RWPE1 (cell line): ENCODE data around the gene PNMA8B.

ENCODE experiments used
- CTCF ChIA-PET: fragments of 350-600 bp; sonication (Branson Sonifier 250); formaldehyde crosslinking; extraction: SDS; loops from one replicate; lab custom pipeline; 2021; lab: Yijun Ruan, JAX
- POLR2A ChIA-PET: fragments of 400-600 bp; formaldehyde crosslinking; extraction: SDS; loops from one replicate; lab custom pipeline; 2020; ENCODE audit warnings: antibody characterized with exemption; ENCODE audit not compliant: low non-redundant PET; lab: Yijun Ruan, JAX
- DNase-seq: peaks from one replicate; pipeline ENCODE4 v3.0.0; 2012; ENCODE audit warnings: low spot score
- H3K27ac ChIP-seq: fragments of 450-650 bp; 2 replicates; pipeline ENCODE4 v1.5.1; 2017
- TF ChIP-seq, protein P1 (sequence below): fragments of 450-650 bp; conservative IDR thresholded peaks from 2 replicates; pipeline ENCODE4 v1.5.1; 2017; ENCODE audit warnings: low read depth, mild to moderate bottlenecking

The PNMA8B gene

DNA sequence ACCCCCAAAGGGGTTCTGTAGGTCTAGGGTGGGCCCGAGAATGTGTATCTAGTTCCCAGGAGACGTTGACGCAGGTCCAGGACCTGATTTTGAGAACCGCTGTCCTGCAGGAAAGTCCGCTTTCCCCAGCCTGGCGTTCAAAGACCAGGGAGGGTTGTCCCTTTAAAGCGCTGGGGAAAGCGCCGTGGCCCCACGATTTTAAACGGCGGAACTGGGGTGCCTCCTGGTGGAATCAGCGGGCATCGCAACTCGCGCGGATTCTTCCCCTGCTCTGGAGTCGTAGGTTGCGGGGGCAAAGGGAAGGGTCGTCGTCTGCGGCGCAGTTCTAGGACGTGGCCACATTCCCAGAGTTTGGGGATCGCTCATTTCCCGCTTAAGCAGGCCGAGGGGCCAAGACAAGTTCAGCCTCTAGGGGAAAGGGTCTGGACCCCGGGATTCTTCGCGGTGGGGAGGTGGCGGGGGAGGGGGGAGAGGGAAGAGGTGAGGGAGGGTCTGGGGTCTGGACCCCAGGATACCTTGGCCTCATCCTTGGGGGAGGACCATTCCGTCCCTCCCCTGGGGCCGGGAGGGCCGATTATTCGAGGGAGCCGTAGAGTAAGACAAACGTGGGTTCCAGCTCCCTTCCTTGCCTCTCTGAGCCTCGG is 7.7 kb downstream of the PNMA8B start:
- H3K27ac ChIP-seq = no peak overlapping the region
- ChIA-PET CTCF (interaction anchor here (0.5 to 2.7 kb wide), 14 partner anchors 13 to 559 kb away, joined by 3 to 38 read pairs (median 4); no protein-coding TSS in a partner anchor), POLR2A (no interaction called here)
- TF ChIP-seq, protein P1, sequence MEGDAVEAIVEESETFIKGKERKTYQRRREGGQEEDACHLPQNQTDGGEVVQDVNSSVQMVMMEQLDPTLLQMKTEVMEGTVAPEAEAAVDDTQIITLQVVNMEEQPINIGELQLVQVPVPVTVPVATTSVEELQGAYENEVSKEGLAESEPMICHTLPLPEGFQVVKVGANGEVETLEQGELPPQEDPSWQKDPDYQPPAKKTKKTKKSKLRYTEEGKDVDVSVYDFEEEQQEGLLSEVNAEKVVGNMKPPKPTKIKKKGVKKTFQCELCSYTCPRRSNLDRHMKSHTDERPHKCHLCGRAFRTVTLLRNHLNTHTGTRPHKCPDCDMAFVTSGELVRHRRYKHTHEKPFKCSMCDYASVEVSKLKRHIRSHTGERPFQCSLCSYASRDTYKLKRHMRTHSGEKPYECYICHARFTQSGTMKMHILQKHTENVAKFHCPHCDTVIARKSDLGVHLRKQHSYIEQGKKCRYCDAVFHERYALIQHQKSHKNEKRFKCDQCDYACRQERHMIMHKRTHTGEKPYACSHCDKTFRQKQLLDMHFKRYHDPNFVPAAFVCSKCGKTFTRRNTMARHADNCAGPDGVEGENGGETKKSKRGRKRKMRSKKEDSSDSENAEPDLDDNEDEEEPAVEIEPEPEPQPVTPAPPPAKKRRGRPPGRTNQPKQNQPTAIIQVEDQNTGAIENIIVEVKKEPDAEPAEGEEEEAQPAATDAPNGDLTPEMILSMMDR = peak; percentile 91
- peak; percentile 75 for DNase-seq

DNA sequence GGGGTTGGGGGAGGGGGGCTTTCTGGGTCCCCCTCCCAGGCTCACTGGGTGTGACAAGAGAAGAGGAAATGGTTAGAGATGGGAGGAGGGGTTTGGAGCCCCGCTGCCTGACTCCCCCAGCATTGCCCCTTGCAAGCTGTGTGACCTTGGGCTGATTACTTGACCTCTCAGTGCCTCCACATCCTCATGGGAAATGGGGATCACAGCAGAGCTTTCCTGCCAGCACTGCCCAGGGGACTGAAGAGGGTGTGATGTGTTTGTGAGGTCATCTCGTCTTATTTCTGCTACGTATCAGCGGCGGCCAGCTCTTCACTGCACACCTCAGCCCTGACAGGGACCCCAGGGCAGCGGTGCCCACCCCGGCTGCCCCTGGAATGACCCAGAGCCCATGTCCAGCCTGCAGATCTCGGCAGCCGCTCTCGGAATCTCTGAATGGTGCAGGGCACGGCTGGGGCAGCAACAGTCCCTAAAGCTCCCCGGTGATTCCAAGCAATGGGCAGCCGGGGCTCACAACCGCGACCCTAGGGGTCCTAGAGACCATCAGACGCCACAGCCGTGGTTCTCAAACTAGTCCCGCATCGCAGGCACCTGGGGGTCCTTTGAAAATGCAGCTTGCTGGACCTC is 8.4 kb downstream of the PNMA8B start:
- ChIA-PET POLR2A (no interaction called here), CTCF (interaction anchor here (0.5 to 2.7 kb wide), 10 partner anchors 12 to 559 kb away, joined by 3 to 38 read pairs (median 4); no protein-coding TSS in a partner anchor)
- TF ChIP-seq, protein P1 = no peak
- no peak overlapping the region for H3K27ac ChIP-seq
- DNase-seq = no peak

DNA sequence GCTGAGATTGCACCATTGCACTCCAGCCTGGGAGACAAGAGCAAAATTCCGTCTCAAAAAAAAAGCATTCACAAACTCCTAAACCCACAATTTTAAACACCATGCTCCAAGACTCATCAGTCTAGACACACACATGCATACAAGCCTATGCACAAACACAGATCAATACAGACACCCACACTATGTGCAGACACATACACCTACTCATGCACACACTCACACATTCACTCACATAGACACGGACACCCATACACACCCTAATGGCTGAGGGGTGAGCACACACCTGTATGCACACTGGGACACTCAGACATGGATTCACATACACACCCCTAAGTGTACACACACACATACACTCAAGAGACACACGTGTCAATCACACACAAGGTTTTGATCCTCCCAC is 9.3 kb downstream of the PNMA8B start:
- DNase-seq = no peak
- POLR2A ChIA-PET = no interaction called here
- no peak overlapping the region for H3K27ac ChIP-seq
- CTCF ChIA-PET = interaction anchor here (0.6 to 0.7 kb wide), 2 partner anchors 102 to 126 kb away, joined by 3 read pairs; no protein-coding TSS in a partner anchor
- TF ChIP-seq, protein P1 = no peak

DNA sequence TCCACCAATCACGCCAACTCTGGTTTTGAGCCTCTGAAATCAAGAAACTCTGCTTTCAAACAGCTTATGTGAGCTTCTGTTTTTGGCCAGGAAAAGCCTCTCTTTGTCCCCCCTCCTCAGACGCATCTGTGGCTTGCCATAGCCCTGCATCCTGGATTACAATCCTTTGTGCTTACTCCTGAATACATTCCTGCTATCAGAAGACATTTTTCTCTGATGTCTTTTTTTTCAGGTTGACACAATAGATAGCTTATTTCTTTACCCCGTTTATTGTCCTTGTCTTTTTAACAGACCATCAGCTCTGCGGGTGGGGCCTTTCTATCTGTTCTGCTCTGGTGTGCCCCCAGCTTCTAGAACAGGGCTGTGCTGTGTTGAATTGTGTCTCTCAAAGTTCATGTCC is 11.0 kb downstream of the PNMA8B start:
- TF ChIP-seq, protein P1 = no peak
- no peak for DNase-seq
- H3K27ac ChIP-seq = no peak overlapping the region
- ChIA-PET CTCF (interaction anchor here (0.6 to 1.2 kb wide), 2 partner anchors 77 to 89 kb away, joined by 3 to 7 read pairs; no protein-coding TSS in a partner anchor), POLR2A (no interaction called here)

DNA sequence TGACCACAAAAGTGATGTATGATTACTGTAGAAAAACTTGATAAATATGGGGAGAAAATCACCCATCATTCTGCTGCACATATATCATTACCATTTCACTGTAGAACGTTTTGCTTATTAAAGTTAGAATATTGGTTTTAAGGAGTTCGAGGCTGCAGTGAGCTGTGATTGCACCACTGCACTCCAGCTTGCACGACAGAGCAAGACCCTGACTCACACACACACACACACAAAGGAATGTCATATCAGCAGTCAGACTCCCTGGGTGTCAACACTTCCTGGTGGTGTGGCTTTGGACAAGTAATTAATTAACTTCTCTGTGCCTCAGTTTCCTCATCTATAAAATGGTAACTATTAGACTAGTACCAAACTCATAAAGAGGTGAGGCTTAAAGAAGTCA is 13.0 kb downstream of the PNMA8B start:
- POLR2A ChIA-PET = no interaction called here
- TF ChIP-seq, protein P1 = no peak
- no peak for DNase-seq
- no peak overlapping the region for H3K27ac ChIP-seq
- CTCF ChIA-PET = interaction anchor here (1.2 kb wide), 1 partner anchor 80 kb away, joined by 4 read pairs; no protein-coding TSS in a partner anchor

DNA sequence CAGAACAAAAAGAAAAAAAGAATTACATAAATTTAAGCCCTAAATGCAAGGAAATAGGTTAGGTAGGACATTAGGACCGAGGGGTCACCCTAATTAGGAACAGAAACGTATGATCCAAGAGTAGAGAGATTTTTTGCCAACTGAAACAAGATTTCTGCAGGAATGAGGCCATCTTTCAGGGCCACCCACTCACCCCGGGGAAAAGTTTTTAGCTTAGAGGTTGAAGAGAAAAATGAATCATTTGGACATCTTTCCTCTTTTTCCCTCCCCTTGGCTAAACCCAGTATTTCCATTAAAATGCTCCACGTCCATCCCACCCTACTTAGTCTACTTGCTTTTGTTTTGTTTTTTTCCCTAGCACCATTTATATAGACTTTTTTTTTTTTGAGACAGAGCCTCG is 13.7 kb downstream of the PNMA8B start:
- TF ChIP-seq, protein P1 = no peak
- no peak overlapping the region for H3K27ac ChIP-seq
- DNase-seq = no peak
- ChIA-PET CTCF (no interaction called here), POLR2A (no interaction called here)
